ENCODE data around the gene POLR2C. TPM values are rescaled to one million over a fixed set of nuclear protein-coding genes. Genes with fewer than 3 reads are reported as not detected.

Gene POLR2C
- total RNA-seq, 1 experiment from 2014 or later: 110 TPM

- CTCF ChIA-PET: interaction anchor here (1.1 kb wide), 1 partner anchor 9 kb away, joined by 3 read pairs; no protein-coding TSS in a partner anchor
- TF ChIP-seq, protein P1, sequence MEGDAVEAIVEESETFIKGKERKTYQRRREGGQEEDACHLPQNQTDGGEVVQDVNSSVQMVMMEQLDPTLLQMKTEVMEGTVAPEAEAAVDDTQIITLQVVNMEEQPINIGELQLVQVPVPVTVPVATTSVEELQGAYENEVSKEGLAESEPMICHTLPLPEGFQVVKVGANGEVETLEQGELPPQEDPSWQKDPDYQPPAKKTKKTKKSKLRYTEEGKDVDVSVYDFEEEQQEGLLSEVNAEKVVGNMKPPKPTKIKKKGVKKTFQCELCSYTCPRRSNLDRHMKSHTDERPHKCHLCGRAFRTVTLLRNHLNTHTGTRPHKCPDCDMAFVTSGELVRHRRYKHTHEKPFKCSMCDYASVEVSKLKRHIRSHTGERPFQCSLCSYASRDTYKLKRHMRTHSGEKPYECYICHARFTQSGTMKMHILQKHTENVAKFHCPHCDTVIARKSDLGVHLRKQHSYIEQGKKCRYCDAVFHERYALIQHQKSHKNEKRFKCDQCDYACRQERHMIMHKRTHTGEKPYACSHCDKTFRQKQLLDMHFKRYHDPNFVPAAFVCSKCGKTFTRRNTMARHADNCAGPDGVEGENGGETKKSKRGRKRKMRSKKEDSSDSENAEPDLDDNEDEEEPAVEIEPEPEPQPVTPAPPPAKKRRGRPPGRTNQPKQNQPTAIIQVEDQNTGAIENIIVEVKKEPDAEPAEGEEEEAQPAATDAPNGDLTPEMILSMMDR (conservative IDR thresholded peaks at IDR 0.05; ENCODE audit: low read depth, low read length): no peak
- no peak for TF ChIP-seq EZH2 (IDR thresholded peaks at IDR 0.05; ENCODE audit: borderline replicate concordance, low read depth, low read length, poor library complexity, severe bottlenecking)
- intact Hi-C loops (cut with micrococcal nuclease; ENCODE audit: unreplicated experiment): no loop called here
- Histone ChIP-seq H3K4me1 (ENCODE audit: insufficient read depth, low read length, poor library complexity, severe bottlenecking) (peaks cover 16% of the 10 kb centered on the region), H3K27ac (ENCODE audit: low read depth, low read length, poor library complexity, severe bottlenecking) (no peak overlapping the region), H3K4me3 (ENCODE audit: low read depth, low read length, poor library complexity, severe bottlenecking) (no peak overlapping the region), H3K36me3 (ENCODE audit: insufficient read depth, low read length, poor library complexity, severe bottlenecking) (no peaks in the 10 kb centered on the region), H3K9me3 (ENCODE audit: low read depth, low read length, poor library complexity, severe bottlenecking) (no peaks in the 10 kb centered on the region), H3K27me3 (replicated peaks; ENCODE audit: insufficient read depth, low read depth, low read length, poor library complexity) (no peaks in the 10 kb centered on the region)
- POLR2A ChIA-PET (ENCODE audit: low non-redundant PET): no interaction called here
- BruUV-seq (replicated peaks): no TSS peak
- DNase-seq (ENCODE audit: low spot score): no peak
Observed at GRCh38 chr16:57510016-57510871, 47.8 kb downstream of the POLR2C start.

- no peaks in the 10 kb centered on the region for H3K9me3 ChIP-seq (ENCODE audit: low read depth, low read length, poor library complexity, severe bottlenecking)
- intact Hi-C loops (cut with micrococcal nuclease; ENCODE audit: unreplicated experiment): no loop called here
- peaks cover 16% of the 10 kb centered on the region for H3K4me1 ChIP-seq (ENCODE audit: insufficient read depth, low read length, poor library complexity, severe bottlenecking)
- no peaks in the 10 kb centered on the region for H3K27me3 ChIP-seq (replicated peaks; ENCODE audit: insufficient read depth, low read depth, low read length, poor library complexity)
- DNase-seq (ENCODE audit: low spot score): no peak
- CTCF ChIA-PET: no interaction called here
- POLR2A ChIA-PET (ENCODE audit: low non-redundant PET): no interaction called here
- no peak for TF ChIP-seq EZH2 (IDR thresholded peaks at IDR 0.05; ENCODE audit: borderline replicate concordance, low read depth, low read length, poor library complexity, severe bottlenecking)
- TF ChIP-seq, protein P1 (conservative IDR thresholded peaks at IDR 0.05; ENCODE audit: low read depth, low read length): no peak
- no peaks in the 10 kb centered on the region for H3K36me3 ChIP-seq (ENCODE audit: insufficient read depth, low read length, poor library complexity, severe bottlenecking)
- H3K4me3 ChIP-seq (ENCODE audit: low read depth, low read length, poor library complexity, severe bottlenecking): no peak overlapping the region
- H3K27ac ChIP-seq (ENCODE audit: low read depth, low read length, poor library complexity, severe bottlenecking): no peak overlapping the region
- BruUV-seq (replicated peaks): no TSS peak
Observed at GRCh38 chr16:57512296-57513001, 50.0 kb downstream of the POLR2C start.

GRCh38 chr16:57513371-57514102 lies 51.1 kb downstream of the POLR2C start:
- BruUV-seq (replicated peaks): no TSS peak

More at GRCh38 chr16:57513371-57514102, 51.1 kb downstream of the POLR2C start:
- peak; percentile 73 for DNase-seq (ENCODE audit: low spot score)
- TF ChIP-seq EZH2 (IDR thresholded peaks at IDR 0.05; ENCODE audit: borderline replicate concordance, low read depth, low read length, poor library complexity, severe bottlenecking): no peak
- TF ChIP-seq, protein P1 (conservative IDR thresholded peaks at IDR 0.05; ENCODE audit: low read depth, low read length): no peak
- H3K27me3 ChIP-seq (replicated peaks; ENCODE audit: insufficient read depth, low read depth, low read length, poor library complexity): no peaks in the 10 kb centered on the region
- CTCF ChIA-PET: interaction anchor here (1.3 kb wide), 1 partner anchor 51 kb away, joined by 4 read pairs; the partner anchor contains the start of gene POLR2C
- POLR2A ChIA-PET (ENCODE audit: low non-redundant PET): interaction anchor here (1.0 kb wide), 1 partner anchor 92 kb away, joined by 3 read pairs; no protein-coding TSS in a partner anchor
- no peaks in the 10 kb centered on the region for H3K9me3 ChIP-seq (ENCODE audit: low read depth, low read length, poor library complexity, severe bottlenecking)
- no peaks in the 10 kb centered on the region for H3K36me3 ChIP-seq (ENCODE audit: insufficient read depth, low read length, poor library complexity, severe bottlenecking)
- intact Hi-C loops (cut with micrococcal nuclease; ENCODE audit: unreplicated experiment): no loop called here
- peak overlapping the region; percentile 57 for H3K27ac ChIP-seq (ENCODE audit: low read depth, low read length, poor library complexity, severe bottlenecking)
- peaks cover 16% of the 10 kb centered on the region for H3K4me1 ChIP-seq (ENCODE audit: insufficient read depth, low read length, poor library complexity, severe bottlenecking)
- H3K4me3 ChIP-seq (ENCODE audit: low read depth, low read length, poor library complexity, severe bottlenecking): no peak overlapping the region

Measured in A673 (cell line).